SIG-M5 treated with dmso at 0.1 percent for 504 hours (cell line): ENCODE results near the gene ERFL.
A peak's percentile ranks its signal among the peaks of the same experiment; 100 is the strongest.

Experiments
- DNase-seq: peaks from one replicate; lab custom pipeline; 2025; ENCODE audit not compliant: unreplicated experiment; lab: John Stamatoyannopoulos, UW

Gene ERFL

DNA sequence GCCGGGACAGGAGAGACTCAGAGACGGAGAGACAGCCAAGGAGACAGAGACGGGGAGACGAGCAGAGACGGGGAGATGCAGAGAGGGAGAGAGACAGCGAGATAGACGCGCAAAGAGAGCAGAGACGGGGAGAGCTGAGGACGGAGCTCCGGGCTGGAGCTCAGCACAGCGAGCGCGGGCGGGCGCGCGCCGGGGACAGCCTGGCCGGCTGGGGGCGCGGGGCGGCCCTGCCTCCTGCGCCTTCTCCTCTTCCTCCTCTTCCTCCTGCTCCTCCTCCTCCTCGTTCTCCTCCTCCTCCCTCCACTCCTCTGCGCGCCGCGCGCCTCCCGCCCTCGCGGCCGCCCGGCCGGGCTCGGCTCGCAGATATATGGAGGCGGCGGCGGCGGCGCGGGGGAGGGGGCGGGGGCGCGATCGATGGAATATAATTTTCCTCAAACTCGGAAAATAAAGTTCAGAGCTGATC, at the start of gene ERFL:
Gene ERFL (minus strand): TSS at position 229 of the 463 bp plus-strand sequence. CDS start 15,530 bp downstream, outside the sequence.
- peak; percentile 43 for DNase-seq

GRCh38 chr19:41977916-41978315, 49.7 kb upstream of the ERFL start:
- no peak for DNase-seq

DNA sequence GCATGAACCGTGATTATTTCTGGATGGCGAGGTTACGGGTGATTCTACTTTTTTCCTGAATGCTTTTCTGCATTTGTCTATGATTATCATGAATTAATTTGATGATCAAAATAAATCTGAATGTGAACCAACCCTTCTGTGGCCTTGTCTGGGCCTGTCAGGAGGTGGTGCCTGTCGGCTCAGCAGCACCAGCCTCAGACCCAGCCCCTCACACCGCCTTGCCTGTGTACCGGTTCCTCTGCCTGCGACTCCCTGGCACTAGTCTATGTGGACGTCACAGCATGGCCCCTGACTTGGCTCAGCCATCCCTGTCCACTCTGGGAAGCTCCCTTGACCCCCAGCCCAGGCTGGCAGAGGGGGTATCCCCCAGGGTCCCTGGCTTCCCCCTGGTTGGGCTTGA, 46.4 kb upstream of the ERFL start:
- no peak for DNase-seq

GRCh38 chr19:41971363-41971762, 43.1 kb upstream of the ERFL start:
- DNase-seq, result no peak

GRCh38 chr19:41969772-41970458, 41.7 kb upstream of the ERFL start:
- no peak for DNase-seq

- no peak for DNase-seq
Observed at GRCh38 chr19:41968751-41969595, 40.7 kb upstream of the ERFL start.

- DNase-seq, result no peak
Observed at GRCh38 chr19:41967054-41967783, 39.0 kb upstream of the ERFL start.

DNA sequence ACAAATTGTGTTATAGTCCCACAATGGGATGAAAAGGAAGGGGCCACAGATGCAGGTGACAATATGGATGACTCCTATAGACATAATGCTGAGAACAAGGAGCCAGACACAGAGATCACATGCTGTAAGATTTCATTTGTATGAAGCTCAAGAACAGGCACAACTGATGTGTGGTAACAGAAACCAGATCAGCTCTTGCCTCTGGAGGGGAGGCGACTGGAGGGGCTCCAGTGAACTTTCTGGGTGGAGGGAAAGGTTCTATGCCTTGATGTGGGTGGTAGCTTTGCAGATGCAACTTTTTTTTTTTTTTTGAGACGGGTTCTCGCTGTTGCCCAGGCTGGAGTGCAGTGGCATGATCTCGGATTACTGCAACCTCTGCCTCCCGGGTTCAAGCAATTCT, 36.9 kb upstream of the ERFL start:
- DNase-seq, result no peak

DNA sequence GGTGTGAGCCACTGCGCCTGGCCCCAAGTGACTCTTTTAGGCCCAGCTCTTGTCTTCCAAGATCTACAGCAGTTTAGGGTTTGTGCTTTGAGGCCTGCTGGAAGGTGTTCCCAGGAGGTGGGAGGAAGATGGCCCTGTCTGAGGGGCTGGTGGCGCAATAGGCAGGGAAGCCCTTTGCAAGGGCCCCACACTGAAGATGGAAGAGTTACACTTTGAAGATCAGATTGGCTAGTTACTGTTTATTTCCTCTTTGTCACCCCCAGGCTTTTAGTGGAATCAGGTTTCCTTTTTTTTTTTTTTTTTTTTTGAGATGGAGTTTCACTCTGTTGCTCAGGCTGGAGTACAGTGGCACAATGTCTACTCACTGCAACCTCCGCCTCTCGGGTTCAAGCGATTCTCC, 32.7 kb upstream of the ERFL start:
- DNase-seq, result peak; percentile 62

GRCh38 chr19:41959056-41960053, 31.1 kb upstream of the ERFL start, which contains the start of gene RABAC1:
TSS of gene RABAC1 (minus strand) at chr19:41959321. CDS start at chr19:41959292, 29 bp downstream.
- DNase-seq, result peak; percentile 95

DNA sequence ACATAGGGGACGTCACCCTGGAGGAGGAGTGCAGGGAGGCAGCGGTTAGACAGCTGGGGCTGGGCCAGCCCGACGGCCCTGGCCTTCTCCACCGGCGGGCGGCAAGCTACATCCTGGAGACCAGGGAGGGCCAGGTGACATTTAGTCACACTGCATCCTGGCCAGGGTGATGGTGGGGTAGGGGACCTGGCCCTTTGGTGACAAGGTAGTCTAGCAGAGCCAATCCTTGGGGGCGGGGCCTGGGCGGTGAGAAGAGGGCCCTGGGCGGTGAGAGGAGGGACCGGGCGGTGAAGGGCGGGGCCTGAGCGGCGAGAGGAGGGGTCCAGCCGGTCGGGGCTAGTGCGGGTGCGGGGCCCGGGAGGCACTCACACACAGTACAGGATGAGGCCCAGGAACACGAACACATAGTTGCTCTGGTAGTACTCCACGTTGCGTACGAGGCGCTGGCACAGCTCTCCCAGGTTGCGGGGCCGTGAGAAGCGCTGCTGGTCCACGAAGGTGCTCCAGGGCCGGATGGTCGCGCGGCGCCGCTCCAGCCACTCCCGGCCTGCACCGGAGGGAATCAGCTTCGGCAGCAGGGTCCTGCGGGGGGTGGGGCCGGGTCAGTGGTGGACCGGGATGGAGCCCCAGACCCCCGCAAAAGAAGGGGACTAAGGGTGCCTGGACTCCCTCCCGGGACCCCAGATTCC, 30.3 kb upstream of the ERFL start:
- peak; percentile 35 for DNase-seq

- DNase-seq, result peak; percentile 59
Observed at GRCh38 chr19:41957838-41958366, 29.7 kb upstream of the ERFL start.

GRCh38 chr19:41957161-41957837, 29.1 kb upstream of the ERFL start:
- no peak for DNase-seq

- DNase-seq, result no peak
Observed at GRCh38 chr19:41956621-41957020, 28.4 kb upstream of the ERFL start.

DNA sequence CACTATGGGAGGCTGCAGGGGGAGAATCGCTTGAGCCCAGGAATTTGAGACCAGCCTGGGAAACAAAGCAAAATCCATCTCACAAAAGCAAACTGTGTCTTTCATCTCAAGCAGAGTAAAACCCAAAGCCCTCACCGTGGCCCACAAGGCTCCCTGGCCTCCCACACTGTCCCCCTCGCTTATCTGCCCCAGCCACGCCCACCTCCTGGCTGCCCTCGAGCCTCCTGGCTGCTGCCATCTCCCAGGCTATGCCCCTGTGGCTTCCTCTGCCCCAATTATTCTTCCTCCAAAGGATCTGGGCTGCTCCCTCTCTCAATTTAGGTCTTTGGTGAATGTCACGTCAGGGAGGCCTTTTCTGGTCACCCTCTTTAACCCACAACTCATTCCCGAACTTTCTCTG, 27.3 kb upstream of the ERFL start:
- no peak for DNase-seq

DNA sequence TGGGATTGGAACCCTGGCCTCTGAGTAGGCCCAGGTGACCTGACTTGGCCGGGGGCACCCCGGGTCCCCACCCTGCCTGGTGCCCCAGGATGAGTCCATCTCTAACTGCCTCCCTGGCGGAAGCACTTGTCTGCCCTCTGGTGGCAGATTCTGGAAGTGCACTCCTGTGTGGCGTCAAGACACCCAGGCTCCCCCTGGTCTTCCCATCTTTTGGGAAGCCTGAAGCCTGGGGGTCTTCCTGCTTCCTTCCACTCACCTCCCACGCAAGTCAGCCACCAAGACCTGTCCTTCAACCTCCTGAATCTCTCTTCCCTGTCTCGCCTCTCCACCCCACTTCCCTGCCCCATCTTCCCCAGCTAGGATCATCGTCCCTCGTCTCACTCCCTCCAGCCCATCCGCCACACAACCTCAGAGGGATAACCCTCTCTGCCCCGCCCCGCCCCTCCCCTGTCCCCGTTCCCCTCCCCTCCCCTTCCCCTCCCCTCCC, 23.5 kb upstream of the ERFL start:
- peak; percentile 35 for DNase-seq

DNA sequence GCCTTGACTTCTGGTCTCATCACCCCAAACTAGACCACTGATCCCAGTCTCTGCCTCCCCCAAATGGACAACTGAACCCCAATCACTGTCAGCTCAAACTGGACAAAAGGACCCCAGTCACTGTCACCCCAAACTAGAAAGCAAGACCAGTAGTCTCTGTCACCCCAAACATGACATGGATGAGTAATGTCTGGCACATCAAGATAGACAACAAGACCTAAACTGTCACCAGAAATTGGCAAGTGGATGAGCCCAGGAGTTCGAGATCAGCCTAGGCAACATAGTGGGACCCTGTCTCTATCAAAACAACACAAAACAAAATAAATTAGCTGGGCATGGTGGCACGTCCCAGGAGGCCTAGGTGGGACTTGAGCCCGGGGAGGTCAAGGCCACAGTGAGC, 18.8 kb upstream of the ERFL start:
- no peak for DNase-seq

GRCh38 chr19:41945135-41945766, 17.0 kb upstream of the ERFL start:
- no peak for DNase-seq
